HG03575 (cell line): ENCODE data around the gene KRTAP19-6.
"Not testable (repeated sequence)": the region's sequence is repeated elsewhere in the genome, so short reads cannot be mapped to it uniquely, and the experiment has no call there.

Source experiments
- ATAC-seq: cut with Tn5 transposase; IDR thresholded peaks from one replicate; pipeline ENCODE4 v1.9.1; 2021; ENCODE audit not compliant: unreplicated experiment, insufficient number of reproducible peaks, low FRiP score; ENCODE audit errors: extremely low read depth

Gene KRTAP19-6, protein sequence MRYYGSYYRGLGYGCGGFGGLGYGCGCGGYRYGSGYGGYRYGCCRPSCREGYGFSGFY

DNA sequence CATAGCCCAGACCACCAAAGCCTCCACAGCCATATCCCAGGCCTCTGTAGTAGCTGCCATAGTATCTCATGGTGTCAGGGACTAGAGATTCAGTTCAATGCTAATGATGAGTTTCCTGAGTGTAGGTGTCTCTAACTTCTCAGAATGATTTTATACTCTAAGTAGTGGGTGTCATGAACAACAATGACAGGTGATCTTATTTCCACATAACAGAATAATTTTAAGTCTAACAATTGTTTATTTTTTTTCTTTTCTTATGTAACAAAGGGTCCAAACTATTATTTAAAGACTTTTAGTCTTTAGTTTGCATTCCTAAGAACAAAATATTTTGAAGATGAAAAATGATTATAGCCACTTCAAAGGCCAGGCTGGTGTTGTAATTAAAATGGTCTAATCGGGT, at the start of gene KRTAP19-6:
KRTAP19-6 (minus strand) TSS at position 101 of the 400 bp plus-strand sequence; CDS start at position 70, 31 bp downstream.
- no peak for ATAC-seq

DNA sequence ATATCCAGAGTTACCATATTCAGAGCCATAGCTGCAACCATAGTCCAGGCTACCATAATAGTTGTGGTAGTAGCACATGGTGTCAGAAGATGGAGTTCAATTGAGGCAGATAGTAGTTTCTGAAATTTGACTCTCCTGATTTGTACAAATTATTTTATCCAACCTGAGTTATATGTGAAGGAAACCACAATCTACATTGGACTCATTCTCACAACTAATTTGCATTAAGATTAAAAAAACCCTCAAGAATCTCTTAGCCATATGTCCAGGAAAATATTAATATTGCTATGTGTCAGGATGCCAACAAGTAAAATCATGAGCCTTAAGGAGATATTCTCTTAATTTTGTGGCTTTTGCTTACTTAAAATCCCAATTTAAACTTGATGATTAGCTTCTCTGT, 48.6 kb upstream of the KRTAP19-6 start, which contains the start of gene KRTAP22-2:
KRTAP22-2 (minus strand) TSS at position 101 of the 400 bp plus-strand sequence.
- ATAC-seq: no peak

DNA sequence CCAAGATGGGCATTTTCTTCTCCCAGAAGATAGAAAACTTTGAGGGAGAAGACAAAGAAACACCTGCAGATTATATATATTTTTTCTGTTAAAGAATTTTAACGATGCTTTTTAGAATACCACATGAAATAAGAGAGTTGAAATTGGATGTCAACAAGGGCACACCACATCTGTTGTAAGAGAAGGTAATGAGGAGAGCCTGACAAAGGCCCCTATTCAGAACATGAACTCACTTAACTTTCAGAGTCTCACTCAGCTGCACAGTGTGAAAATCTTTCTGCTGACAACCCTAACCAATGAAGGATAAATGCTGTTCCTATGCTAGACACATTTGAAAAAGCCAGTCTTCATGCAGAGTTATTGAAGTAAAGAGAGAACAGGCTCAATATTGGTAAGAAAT, 41.2 kb upstream of the KRTAP19-6 start:
- no peak for ATAC-seq

DNA sequence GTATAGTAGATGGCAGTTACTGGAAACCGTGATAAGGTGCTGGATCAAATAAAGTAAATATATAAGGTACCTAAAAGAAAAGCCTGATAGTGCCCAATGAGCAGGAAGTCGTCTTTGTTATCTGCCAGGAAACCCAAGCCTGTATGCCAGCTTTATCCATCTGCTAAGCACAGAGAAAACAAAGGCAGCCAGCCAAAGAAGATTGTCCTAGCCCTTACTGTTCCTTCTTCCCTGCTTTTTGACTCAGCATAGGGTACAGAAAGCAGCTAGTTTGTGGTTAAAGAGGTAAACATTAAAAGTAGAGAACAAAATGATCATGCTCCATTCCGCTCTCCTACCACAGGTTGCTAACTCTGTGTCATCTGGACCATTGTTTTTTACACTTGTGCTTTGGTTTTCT, 38.5 kb upstream of the KRTAP19-6 start:
- ATAC-seq: no peak

DNA sequence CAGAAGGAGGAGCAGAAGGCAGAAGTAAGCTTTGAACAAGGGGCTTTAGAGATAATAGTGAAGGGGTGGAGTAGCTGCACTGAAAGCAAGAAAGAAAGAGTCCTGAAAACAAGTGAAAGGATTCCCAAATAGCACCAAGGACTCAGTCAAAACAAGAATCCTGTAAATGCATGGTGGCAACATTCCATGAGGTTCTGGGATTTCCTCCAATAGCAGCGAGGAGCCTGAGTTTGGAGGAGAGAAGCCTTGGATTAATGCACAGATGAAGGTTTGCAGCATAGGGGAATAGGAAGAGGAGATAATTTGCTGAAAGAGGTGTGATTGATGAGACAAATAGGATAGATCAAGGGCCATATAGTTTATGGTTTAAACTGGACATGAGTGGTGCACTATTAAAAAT, 37.7 kb upstream of the KRTAP19-6 start:
- no peak for ATAC-seq

DNA sequence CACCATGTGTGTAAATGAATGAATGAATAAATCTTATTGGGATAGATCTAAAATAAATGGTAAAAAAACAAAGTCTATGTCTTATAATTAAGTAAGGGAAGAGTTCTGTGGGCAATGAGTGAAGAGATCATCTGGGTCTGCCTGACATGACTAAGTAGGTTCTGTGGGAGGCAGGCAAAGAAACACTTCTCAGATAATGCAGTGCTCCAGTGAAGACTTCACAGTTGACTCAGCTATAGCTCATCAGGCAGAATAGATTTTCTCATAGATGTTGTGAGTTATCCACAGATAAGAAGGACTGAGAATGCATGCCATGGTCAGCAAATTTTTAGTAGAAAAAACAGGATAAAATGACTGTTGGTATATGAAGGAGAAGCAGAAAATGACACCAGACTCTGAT, 36.1 kb upstream of the KRTAP19-6 start:
- ATAC-seq: no peak

DNA sequence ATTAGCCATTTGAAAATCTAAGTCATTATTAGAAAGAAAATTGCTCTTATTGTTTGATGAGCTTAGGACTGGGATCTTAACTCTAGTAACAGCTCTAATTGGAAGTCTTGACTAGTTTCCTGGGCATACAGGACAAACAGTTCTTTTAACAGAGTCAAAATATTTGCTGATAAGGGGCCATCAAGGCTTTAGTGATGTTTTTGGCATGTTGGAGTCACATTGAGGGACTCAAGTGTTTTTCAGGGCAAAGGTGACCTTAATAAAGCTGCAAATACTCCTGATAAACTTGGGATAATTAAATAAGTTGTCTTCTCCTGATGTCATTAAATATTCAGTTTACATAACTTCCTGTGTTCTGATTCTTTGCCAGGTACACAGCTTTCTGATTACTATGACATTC, 26.0 kb upstream of the KRTAP19-6 start:
- no peak for ATAC-seq

DNA sequence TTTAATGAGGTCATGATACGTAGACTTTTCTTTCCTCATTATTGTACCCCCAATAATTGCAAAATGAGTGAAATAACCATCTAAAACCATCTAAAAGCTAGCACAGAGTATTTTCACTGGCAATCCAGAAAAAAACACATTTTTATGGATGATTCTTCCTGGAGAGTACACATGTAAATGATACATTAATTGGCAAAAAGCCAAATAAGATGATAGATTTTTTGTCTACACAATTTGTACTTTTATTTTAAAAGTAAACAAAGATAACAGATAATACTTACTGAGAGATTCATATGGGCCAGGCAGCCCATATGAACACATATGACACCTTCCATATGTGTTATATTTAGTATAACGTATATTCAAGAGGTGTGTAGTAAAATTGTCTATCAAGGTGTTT, 22.0 kb upstream of the KRTAP19-6 start:
- ATAC-seq: no peak

DNA sequence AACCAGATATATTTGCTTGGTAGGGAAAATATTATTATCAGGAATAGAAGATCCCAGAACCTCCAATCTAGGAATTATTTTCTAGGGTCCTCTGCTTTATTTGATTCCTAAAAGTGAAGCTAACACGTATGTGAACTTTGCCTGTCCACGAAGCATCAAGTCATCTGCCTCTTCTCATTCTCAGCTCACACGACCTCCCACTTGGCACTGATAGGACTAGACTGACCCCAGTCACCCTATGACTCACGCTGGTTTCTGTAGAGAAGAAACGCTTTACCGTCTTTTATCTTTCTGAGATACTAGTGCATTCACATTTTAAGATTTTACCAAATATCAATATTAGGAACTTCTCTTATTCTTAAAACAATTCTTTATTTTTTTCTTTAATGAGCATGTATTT, 21.4 kb upstream of the KRTAP19-6 start:
- no peak for ATAC-seq

DNA sequence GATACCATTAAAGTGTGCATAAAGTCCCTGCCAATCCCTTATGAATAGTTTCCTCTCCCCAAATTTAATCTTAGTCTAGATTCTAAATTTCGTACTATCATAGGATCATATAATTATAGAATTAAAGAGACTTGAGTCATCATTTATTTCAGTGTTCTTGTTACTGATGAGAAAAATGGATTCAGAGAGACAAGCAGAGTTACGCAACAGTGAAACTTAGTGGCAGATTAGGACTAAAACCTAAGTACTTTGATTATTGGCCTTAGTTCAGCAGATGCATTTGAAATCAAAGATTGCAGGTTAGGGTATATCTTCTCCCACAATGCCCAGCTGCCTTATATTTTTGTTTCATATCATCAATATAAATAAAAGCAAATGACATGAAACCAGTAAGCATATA, 20.3 kb upstream of the KRTAP19-6 start:
- no peak for ATAC-seq

DNA sequence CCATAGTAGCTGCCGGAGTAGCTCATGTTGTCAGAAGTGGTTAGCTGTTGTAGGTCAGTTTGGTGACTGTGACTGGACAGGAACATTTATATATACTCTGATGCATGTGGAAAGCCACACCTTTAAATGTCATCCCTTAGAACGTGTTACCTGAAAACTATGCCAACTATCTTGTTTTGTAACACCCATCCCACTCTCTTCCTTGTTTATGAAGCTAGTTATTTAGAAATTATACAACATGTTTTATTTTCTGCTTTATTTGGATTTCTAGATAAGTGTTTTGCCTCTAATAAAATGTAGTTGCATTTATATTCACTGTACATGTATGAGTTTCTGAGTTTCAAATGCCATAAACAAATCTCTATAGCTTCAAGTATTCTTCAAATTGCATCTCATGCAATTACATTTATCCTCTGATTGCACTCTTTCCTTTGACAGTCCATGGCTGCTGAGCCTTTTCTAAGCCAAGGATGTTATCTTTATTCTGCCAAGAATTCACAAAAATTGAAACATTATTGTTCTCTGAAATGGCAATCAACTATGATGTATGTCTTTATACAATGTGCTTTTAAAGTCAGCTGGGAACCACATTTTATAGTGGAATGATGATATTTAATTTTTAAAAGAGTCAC, 19.7 kb upstream of the KRTAP19-6 start, which contains the start of gene KRTAP19-7:
KRTAP19-7 (minus strand) TSS at position 51 of the 632 bp plus-strand sequence; CDS start at position 26, 25 bp downstream.
- ATAC-seq: no peak

DNA sequence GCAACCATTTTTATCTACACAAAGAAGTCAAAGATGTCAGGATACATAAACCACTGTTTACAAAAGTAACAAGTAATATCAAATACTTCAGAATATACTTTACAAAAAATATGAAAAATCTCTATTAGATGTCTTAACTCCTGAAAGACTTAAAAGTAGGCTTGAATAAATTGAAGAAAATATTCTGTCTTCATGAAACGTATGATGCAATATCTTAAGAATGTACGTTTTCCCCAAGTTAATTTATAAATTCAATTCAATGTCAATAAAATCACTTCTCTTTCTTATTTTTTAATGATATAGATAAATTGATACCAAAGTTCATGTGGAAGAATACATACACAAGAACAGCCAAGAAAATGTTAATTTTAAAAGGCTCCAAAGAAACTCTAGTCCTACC, 13.4 kb upstream of the KRTAP19-6 start:
- ATAC-seq: no peak

DNA sequence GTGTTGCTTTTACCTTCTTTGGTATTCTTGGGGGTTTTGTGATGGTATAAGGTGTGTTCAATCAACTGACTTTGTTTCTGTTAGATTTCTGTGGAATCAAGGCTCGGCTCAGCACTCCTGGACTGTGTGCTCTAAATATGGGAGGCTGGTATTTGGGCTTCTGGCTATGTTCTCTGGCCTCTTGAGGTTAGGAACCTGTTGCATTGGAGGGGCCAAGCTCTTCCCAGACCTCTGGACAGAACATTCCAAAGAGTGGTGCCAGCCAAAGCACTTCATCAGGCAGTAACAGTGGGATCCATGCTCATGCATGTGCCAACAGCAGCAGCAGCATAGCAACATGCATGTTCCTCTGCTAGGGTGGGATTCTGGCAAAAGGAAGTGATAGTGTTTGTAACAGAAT, 11.1 kb upstream of the KRTAP19-6 start:
- ATAC-seq: no peak

DNA sequence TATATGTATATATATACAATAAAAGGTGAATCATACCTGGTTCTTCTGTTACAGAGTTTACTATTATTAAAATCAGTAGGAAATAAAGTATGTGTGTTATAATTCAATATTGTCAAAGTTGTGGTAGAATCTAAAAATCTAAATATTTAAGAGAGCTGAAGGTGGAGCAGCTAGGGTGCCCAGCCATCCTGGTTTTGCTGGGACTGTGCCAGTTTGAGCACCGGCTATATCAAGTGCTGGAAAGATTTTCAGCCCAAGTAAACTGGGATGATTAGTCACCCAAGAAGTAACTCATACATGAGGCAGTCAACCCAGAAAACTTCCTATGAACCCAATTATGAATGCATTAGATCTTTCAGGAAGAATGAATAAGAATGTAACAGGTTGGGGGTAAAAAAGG, 22.8 kb downstream of the KRTAP19-6 start:
- ATAC-seq: no peak

DNA sequence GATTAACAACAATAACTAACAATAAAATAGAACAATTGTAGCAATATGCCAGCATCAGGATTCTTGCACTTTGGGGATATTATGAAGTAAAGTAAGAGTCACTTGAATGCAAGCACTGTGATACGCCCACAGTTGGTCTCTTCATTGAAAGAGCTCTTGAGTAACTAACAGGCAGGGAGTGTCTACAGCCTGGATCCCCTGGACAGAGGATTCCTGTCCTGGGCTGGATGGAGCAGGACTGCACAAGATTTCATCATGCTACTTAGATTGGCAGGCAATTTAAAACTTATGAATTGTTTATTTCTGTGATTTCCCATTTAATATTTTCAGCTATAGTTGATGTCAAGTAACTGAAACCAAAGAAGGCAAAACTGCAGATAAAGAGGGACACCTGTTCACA, 26.0 kb downstream of the KRTAP19-6 start:
- no peak for ATAC-seq

DNA sequence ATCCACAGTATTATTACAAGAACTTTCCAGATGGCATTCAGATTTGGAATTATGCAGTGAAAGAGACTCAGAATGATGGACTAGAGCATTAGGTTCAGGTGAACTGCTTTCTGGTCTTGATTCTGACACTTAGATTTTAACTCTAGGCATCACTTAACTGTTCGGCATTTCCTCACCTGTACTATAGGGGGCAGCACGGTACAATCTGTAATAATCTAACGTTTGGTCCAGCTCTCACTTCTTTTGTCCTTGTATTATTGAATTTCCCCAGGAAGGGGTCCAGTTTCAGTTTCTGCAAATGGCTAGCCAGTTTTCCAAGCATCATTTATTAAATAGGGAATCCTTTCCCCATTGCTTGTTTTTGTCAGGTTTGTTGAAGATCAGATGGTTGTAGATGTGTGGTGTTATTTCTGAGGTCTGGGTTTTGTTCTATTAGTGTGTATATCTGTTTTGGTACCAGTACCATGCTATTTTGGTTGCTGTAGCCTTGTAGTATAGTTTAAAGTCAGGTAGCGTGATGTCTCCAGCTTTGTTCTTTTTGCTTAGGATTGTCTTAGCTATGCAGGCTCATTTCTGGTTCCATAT, 36.0 kb downstream of the KRTAP19-6 start:
- not testable (repeated sequence) for ATAC-seq

DNA sequence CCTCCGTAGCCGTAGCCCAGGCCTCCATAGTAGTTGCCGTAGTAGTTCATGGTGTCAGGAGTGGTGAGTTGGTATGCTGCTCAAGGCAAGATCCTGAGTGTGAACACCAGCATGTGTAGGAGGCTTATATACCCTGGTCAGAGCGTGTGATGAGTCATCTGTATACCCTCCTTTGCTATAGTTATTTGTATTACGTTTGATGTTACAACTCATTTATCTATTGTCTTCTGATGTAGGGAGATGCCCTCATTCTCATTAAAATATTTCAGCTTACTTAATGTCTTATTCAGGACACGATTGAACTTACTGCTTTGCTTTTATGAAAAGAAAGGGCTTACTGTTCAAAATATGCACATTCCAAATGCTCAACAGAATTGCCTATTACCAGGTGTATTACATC, 39.6 kb downstream of the KRTAP19-6 start, which contains the start of gene KRTAP19-5:
KRTAP19-5 (minus strand) TSS at position 101 of the 400 bp plus-strand sequence; CDS start at position 50, 51 bp downstream.
- no peak for ATAC-seq

DNA sequence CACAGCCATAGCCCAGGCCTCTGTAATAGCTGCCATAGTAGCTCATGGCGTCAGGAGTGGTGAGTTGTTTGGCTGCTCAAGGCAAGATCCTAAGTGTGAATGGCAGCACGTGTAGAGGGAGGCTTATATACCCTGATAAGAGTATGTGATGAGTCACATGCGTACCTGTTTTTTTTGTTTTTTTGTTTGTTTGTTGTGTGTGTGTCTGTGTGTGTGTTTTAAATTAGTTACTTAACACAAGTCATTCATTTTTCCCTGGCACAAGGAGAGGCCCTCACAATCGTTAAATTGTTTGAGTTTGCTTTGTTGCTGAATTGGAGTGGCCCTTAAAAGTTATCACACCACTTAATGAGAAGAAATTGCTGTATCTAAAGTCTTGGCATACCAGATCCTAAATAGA, 44.6 kb downstream of the KRTAP19-6 start, which contains the start of gene KRTAP19-4:
KRTAP19-4 (minus strand) TSS at position 101 of the 400 bp plus-strand sequence; CDS start at position 46, 55 bp downstream.
- no peak for ATAC-seq

DNA sequence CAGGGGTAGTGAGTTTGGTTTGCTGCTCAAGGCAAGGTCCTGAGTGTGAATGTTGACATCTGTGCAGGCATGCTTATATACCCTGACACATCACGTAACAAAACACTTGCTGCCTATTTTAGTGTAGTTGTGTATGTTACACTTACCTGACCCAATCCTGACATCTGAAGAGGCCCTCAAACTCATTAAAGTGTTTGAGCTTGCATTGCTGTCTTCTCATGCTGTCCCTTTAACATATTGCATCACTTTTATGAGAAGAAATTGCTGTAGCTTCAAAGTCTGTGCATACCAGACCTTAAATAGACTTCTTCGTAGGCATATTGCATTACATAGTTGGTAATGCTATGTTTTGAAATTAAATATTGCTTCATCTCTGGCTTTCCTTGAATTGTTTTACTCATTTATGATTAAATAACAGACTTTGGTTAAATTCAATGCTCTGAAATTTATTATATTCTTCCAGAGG, 49.7 kb downstream of the KRTAP19-6 start, which contains the start of gene KRTAP19-3:
KRTAP19-3 (minus strand) TSS at position 51 of the 466 bp plus-strand sequence. CDS start 56 bp downstream, outside the sequence.
- no peak for ATAC-seq
